Ovary (tissue), 3 donors: ENCODE measurements around the gene FBXO48.

Experiments
- CTCF ChIP-seq, 3 donors: fragments of 450-650 bp in 2 of 3; fragments of 200-600 bp in 1 of 3; IDR thresholded peaks; one replicate each; pipeline versions ENCODE4 v1.5.1 to v1.8.0; 2016 to 2022; ENCODE audit warnings: antibody characterized with exemption in 3 of 3, mild to moderate bottlenecking in 1 of 3
- EP300 ChIP-seq: sonication (generic); formaldehyde crosslinking; IDR thresholded peaks from one replicate; pipeline ENCODE4 v1.6.1; 2017; ENCODE audit warnings: antibody characterized with exemption
- POLR2A ChIP-seq: fragments of 450-650 bp; IDR thresholded peaks from one replicate; pipeline ENCODE4 v1.6.1; 2017; ENCODE audit warnings: antibody characterized with exemption, mild to moderate bottlenecking, moderate library complexity
- donor health status: DM: no; HTN: no; CAD: no.

- TF ChIP-seq CTCF (IDR thresholded peaks at IDR 0.05), result no peak
- no peak for TF ChIP-seq POLR2A
- TF ChIP-seq EP300, result no peak
Observed at GRCh38 chr2:68506170-68506569, 39.1 kb upstream of the FBXO48 start.
